ENCODE data around the gene SHC2.

SHC2 gene

DNA sequence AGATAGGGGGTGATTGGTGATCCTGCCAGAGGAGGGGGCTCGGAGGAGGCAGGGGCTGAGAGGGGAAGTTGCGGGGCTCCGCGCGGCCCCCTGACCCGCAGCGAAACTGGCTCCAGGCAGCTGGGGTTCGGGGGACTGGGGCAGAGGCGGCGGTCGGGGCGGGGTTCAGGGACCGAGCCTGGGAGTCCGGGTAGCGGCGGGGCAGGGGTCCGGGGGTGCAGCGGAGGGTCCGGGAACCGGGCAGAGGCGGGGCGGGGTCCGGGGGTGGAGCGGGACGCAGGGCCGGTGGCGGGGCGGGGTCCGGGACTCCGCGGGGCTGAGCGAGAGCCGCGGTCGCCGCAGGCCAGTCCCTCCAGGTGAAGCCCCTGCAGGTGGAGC is 36.6 kb upstream of the SHC2 start:
- Histone ChIP-seq H3K9me3 (ENCODE audit: low read length) (0 out of 2 replicates have a peak, but pooled peaks cover under 1% of the 10 kb centered on the region), H3F3A (ENCODE audit: insufficient read depth, low read length) (no peaks in the 10 kb centered on the region), H3K27me3 (ENCODE audit: insufficient read depth, low read length) (no peaks in the 10 kb centered on the region), H3K4me1 (ENCODE audit: insufficient read depth, low read length, severe bottlenecking) (no peaks in the 10 kb centered on the region), H3K9ac (ENCODE audit: low read length) (no peak overlapping the region), H3K79me2 (ENCODE audit: insufficient read depth, low read length) (no peaks in the 10 kb centered on the region), H2AFZ (ENCODE audit: low read length) (no peak overlapping the region), H3K9me2 (ENCODE audit: low read depth, low read length) (no peaks in the 10 kb centered on the region), H4K20me1 (ENCODE audit: insufficient read depth, low read length) (no peaks in the 10 kb centered on the region), H3K36me3 (ENCODE audit: insufficient read depth, low read length) (no peaks in the 10 kb centered on the region), H3K27ac (ENCODE audit: low read depth, low read length, poor library complexity, severe bottlenecking) (no peak overlapping the region), H3K4me3 (ENCODE audit: low read depth, low read length, poor library complexity, severe bottlenecking) (no peak overlapping the region), H3K4me2 (ENCODE audit: low read length) (no peak overlapping the region)
- no peak for TF ChIP-seq EZH2 (IDR thresholded peaks at IDR 0.05; ENCODE audit: borderline replicate concordance, low read length)
- TF ChIP-seq, protein P1, sequence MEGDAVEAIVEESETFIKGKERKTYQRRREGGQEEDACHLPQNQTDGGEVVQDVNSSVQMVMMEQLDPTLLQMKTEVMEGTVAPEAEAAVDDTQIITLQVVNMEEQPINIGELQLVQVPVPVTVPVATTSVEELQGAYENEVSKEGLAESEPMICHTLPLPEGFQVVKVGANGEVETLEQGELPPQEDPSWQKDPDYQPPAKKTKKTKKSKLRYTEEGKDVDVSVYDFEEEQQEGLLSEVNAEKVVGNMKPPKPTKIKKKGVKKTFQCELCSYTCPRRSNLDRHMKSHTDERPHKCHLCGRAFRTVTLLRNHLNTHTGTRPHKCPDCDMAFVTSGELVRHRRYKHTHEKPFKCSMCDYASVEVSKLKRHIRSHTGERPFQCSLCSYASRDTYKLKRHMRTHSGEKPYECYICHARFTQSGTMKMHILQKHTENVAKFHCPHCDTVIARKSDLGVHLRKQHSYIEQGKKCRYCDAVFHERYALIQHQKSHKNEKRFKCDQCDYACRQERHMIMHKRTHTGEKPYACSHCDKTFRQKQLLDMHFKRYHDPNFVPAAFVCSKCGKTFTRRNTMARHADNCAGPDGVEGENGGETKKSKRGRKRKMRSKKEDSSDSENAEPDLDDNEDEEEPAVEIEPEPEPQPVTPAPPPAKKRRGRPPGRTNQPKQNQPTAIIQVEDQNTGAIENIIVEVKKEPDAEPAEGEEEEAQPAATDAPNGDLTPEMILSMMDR (IDR thresholded peaks at IDR 0.05; ENCODE audit: low read length): no peak

DNA sequence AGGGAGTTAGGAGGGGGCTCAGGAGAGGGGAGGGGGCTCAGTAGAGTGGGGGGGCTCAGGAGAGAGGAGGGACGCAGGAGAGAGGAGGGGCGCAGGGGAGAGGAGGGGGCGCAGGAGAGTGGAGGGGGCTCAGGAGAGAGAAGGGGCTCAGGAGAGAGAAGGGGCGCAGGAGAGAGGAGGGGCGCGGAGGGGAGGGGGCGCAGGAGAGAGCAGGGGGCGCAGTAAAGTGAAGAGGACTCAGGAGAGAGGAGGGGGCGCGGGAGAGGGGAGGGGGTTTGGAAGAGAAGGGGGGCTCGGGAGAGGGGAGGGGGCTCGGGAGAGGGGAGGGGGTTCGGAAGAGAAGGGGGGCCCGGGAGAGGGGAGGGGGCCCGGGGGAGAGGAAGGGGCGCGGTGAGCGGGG is 36.2 kb upstream of the SHC2 start:
- no peaks in the 10 kb centered on the region for H3F3A ChIP-seq (ENCODE audit: insufficient read depth, low read length)
- H3K9me3 ChIP-seq (ENCODE audit: low read length): no peaks in the 10 kb centered on the region
- no peaks in the 10 kb centered on the region for H3K79me2 ChIP-seq (ENCODE audit: insufficient read depth, low read length)
- H2AFZ ChIP-seq (ENCODE audit: low read length): no peak overlapping the region
- H3K9ac ChIP-seq (ENCODE audit: low read length): no peak overlapping the region
- no peaks in the 10 kb centered on the region for H3K4me1 ChIP-seq (ENCODE audit: insufficient read depth, low read length, severe bottlenecking)
- no peaks in the 10 kb centered on the region for H3K36me3 ChIP-seq (ENCODE audit: insufficient read depth, low read length)
- H3K27me3 ChIP-seq (ENCODE audit: insufficient read depth, low read length): no peaks in the 10 kb centered on the region
- TF ChIP-seq, protein P1 (IDR thresholded peaks at IDR 0.05; ENCODE audit: low read length): no peak
- TF ChIP-seq EZH2 (IDR thresholded peaks at IDR 0.05; ENCODE audit: borderline replicate concordance, low read length): no peak
- no peaks in the 10 kb centered on the region for H3K9me2 ChIP-seq (ENCODE audit: low read depth, low read length)
- H3K4me3 ChIP-seq (ENCODE audit: low read depth, low read length, poor library complexity, severe bottlenecking): no peak overlapping the region
- H3K4me2 ChIP-seq (ENCODE audit: low read length): no peak overlapping the region
- no peak overlapping the region for H3K27ac ChIP-seq (ENCODE audit: low read depth, low read length, poor library complexity, severe bottlenecking)
- H4K20me1 ChIP-seq (ENCODE audit: insufficient read depth, low read length): no peaks in the 10 kb centered on the region

DNA sequence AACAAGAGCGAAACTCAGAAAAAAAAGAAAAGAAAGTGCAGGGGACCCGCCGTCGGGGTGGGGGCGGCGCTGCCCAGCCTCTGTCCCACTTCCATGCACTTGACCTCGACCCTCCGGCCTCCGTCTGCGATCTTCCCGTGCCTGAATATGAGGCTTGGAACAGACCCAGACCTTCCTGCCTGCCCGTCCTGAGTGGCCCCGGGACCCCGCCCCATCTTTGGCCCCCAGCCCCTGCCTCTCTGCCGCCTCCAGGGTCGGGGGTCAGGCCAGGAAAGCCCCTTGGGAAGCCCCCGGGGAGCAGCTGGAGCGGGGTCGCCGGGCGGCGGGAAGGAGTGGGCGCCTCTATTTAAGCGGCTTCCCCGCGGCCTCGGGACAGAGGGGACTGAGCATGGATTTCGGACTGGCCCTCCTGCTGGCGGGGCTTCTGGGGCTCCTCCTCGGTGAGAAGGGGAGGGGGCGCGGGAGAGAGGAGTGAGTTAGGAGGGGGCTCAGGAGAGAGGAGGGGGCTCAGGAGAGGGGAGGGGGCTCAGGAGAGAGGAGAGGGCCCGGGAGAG is 35.4 kb upstream of the SHC2 start, which contains the start of gene MADCAM1:
MADCAM1 (plus strand) TSS at position 375 of the 554 bp plus-strand sequence; CDS start at position 389, 14 bp downstream.
- no peaks in the 10 kb centered on the region for H3K36me3 ChIP-seq (ENCODE audit: insufficient read depth, low read length)
- TF ChIP-seq, protein P1 (IDR thresholded peaks at IDR 0.05; ENCODE audit: low read length): no peak
- TF ChIP-seq EZH2 (IDR thresholded peaks at IDR 0.05; ENCODE audit: borderline replicate concordance, low read length): no peak
- no peak within 1 kb of the TSS for H3K4me2 ChIP-seq (ENCODE audit: low read length)
- no peaks in the 10 kb centered on the region for H3K79me2 ChIP-seq (ENCODE audit: insufficient read depth, low read length)
- no peaks in the 10 kb centered on the region for H3K9me2 ChIP-seq (ENCODE audit: low read depth, low read length)
- no peaks in the 10 kb centered on the region for H3K9me3 ChIP-seq (ENCODE audit: low read length)
- H3K9ac ChIP-seq (ENCODE audit: low read length): no peak within 1 kb of the TSS
- H3K27me3 ChIP-seq (ENCODE audit: insufficient read depth, low read length): no peaks in the 10 kb centered on the region
- H3K4me1 ChIP-seq (ENCODE audit: insufficient read depth, low read length, severe bottlenecking): no peaks in the 10 kb centered on the region
- H3K4me3 ChIP-seq (ENCODE audit: low read depth, low read length, poor library complexity, severe bottlenecking): no peak within 1 kb of the TSS
- no peaks in the 10 kb centered on the region for H4K20me1 ChIP-seq (ENCODE audit: insufficient read depth, low read length)
- H2AFZ ChIP-seq (ENCODE audit: low read length): no peak within 1 kb of the TSS
- H3K27ac ChIP-seq (ENCODE audit: low read depth, low read length, poor library complexity, severe bottlenecking): no peak within 1 kb of the TSS
- no peaks in the 10 kb centered on the region for H3F3A ChIP-seq (ENCODE audit: insufficient read depth, low read length)
